GM12878 (cell line): Measurements from ENCODE around the gene AGAP3. TPM values are rescaled to one million over a fixed set of nuclear protein-coding genes. Genes with fewer than 3 reads are reported as not detected.

Experiments
- ATAC-seq: fragments of 200-7000 bp; cut with Tn5 transposase; 3 replicates; pipeline ENCODE4 v1.9.1; 2020; ENCODE audit warnings: mild to moderate bottlenecking, moderate library complexity
- BruUV-seq: library from RNA; stranded (reverse); fragments of 400-500 nt; replicated peaks from 2 replicates; lab custom pipeline; 2021; lab: Mats Ljungman, UMichigan
- CTCF ChIA-PET: fragments of 300-600 bp; sonication (Branson Sonifier 250); formaldehyde crosslinking; extraction: SDS; loops from one replicate; lab custom pipeline; 2021; ENCODE audit warnings: inconsistent platforms; lab: Yijun Ruan, JAX
- POLR2A ChIA-PET: fragments of 350-600 bp; formaldehyde crosslinking; extraction: SDS; loops from one replicate; lab custom pipeline; 2021; ENCODE audit warnings: inconsistent platforms; lab: Charles Lee
- RAD21 ChIA-PET: fragments of 300-600 bp; sonication (Branson Sonifier 250); formaldehyde crosslinking; loops from one replicate; lab custom pipeline; 2023; ENCODE audit warnings: antibody characterized with exemption; ENCODE audit not compliant: unreplicated experiment; lab: Charles Lee
- SMC1A ChIA-PET: fragments of 300-600 bp; sonication (Branson Sonifier 250); formaldehyde crosslinking; loops from one replicate; lab custom pipeline; 2023; ENCODE audit not compliant: unreplicated experiment, uncharacterized antibody; lab: Charles Lee
- DNase-seq: peaks from one replicate; pipeline ENCODE4 v3.0.0-alpha.2; 2011; ENCODE audit warnings: low read depth, low spot score
- FAIRE-seq: peaks from 3 replicates; lab custom pipeline; 2011; peaks lifted over from hg19 to GRCh38; lab: Jason Lieb, UNC
- H2AFZ ChIP-seq: 2 replicates; pipeline ENCODE4 v1.6.0; 2011; ENCODE audit warnings: low read depth, low read length, control low read depth; ENCODE audit not compliant: control insufficient read depth
- H3K27ac ChIP-seq: 2 replicates; pipeline ENCODE4 v1.5.1; 2011; ENCODE audit warnings: control low read depth; ENCODE audit not compliant: control insufficient read depth, insufficient read depth
- H3K27me3 ChIP-seq, 2 experiments: replicated peaks in 1 of 2; 2 replicates each; pipeline versions ENCODE4 v1.6.0 to v1.6.1; 2011; ENCODE audit warnings: low read length in 1 of 2; ENCODE audit not compliant: control insufficient read depth in 2 of 2, insufficient read depth in 2 of 2
- H3K36me3 ChIP-seq, 2 experiments: 2 replicates each; pipeline ENCODE4 v1.5.1; 2011; ENCODE audit warnings: low read length in 1 of 2; ENCODE audit not compliant: control insufficient read depth in 2 of 2, insufficient read depth in 2 of 2
- H3K4me1 ChIP-seq: 2 replicates; pipeline ENCODE4 v1.6.1; 2011; ENCODE audit warnings: mild to moderate bottlenecking, low read length, moderate library complexity, mixed read lengths; ENCODE audit not compliant: control insufficient read depth, insufficient read depth
- H3K4me2 ChIP-seq: 2 replicates; pipeline ENCODE4 v1.6.0; 2011; ENCODE audit warnings: control low read depth; ENCODE audit not compliant: control insufficient read depth, insufficient read depth
- H3K4me3 ChIP-seq: fragments of 200-600 bp; sonication (generic); 2 replicates; pipeline ENCODE4 v1.5.1; 2016
- H3K79me2 ChIP-seq: 2 replicates; pipeline ENCODE4 v1.6.0; 2011; ENCODE audit warnings: low read length; ENCODE audit not compliant: control insufficient read depth, insufficient read depth
- H3K9ac ChIP-seq: 2 replicates; pipeline ENCODE4 v1.8.0; 2011; ENCODE audit warnings: low read length, control low read depth, mixed read lengths; ENCODE audit not compliant: control insufficient read depth, insufficient read depth
- H3K9me3 ChIP-seq: replicated peaks from 3 replicates; pipeline ENCODE4 v1.5.1; 2011; ENCODE audit warnings: mild to moderate bottlenecking, low read length; ENCODE audit not compliant: control insufficient read depth, insufficient read depth
- H4K20me1 ChIP-seq: 2 replicates; pipeline ENCODE4 v1.6.0; 2011; ENCODE audit not compliant: control insufficient read depth, insufficient read depth
- RAD21 ChIP-seq: IDR thresholded peaks from 2 replicates; pipeline ENCODE4 v1.6.1; 2011; ENCODE audit warnings: mild to moderate bottlenecking, low read depth, low read length, moderate library complexity; ENCODE audit not compliant: insufficient read depth
- WGBS: methylation state at CpG from one replicate; pipeline ENCODE4 v1.1.6; 2016; ENCODE audit warnings: low lambda C conversion rate; ENCODE audit not compliant: insufficient replicate concordance, insufficient coverage; ENCODE audit errors: missing lambda C conversion rate; 5-methylcytosine and 5-hydroxymethylcytosine counted together
- in situ Hi-C: fragments of 300-500 bp; cut with MboI; formaldehyde crosslinking; loops from 9 replicates; pipeline ENCODE4 v1.14.3; 2018; ENCODE audit warnings: mixed read lengths
- intact Hi-C: fragments of 100-400 bp; cut with micrococcal nuclease; formaldehyde crosslinking; loops from one replicate; pipeline ENCODE4 v1.14.2; 2022; ENCODE audit not compliant: unreplicated experiment
- polyA plus RNA-seq, 11 experiments: library from polyadenylated mRNA; depleted of rRNA in 4 of 11; unstranded in 6 of 11; stranded (reverse) in 5 of 11; fragments of >200 nt; fragmentation: Nextera tagmentation in 4 of 11; fragmentation: Illumina TruSeq in 1 of 11; extraction: Ambion mirVana in 4 of 11; extraction: Trizol in 1 of 11; gene quantifications; 1 replicate in 1 of 11; 2 replicates in 10 of 11; pipeline versions ENCODE4 v1.2.1 to v1.2.3, GENCODE V29; 2011 to 2016; ENCODE audit warnings: inconsistent platforms in 2 of 11, missing spikeins in 2 of 11, low read depth in 1 of 11
- total RNA-seq, 4 experiments: library from RNA; depleted of rRNA in 3 of 4; stranded (reverse); fragments of >200 nt in 3 of 4; fragmentation: Illumina TruSeq in 1 of 4; extraction: Trizol in 1 of 4; gene quantifications; 2 replicates each; pipeline versions ENCODE4 v1.2.1 to v1.2.3, GENCODE V29; 2013 to 2021
- TF ChIP-seq, protein P1 (sequence below): fragments of 450-650 bp; conservative IDR thresholded peaks from 2 replicates; pipeline ENCODE4 v1.6.1; 2017; ENCODE audit warnings: mild to moderate bottlenecking, moderate library complexity

The AGAP3 gene
- total and polyA plus RNA-seq, 10 of the 15 experiments (the other 5 are each of a cell fraction or from before 2014, with no cell fraction given) = 1.8 to 68.1 (median 15.7) TPM

DNA sequence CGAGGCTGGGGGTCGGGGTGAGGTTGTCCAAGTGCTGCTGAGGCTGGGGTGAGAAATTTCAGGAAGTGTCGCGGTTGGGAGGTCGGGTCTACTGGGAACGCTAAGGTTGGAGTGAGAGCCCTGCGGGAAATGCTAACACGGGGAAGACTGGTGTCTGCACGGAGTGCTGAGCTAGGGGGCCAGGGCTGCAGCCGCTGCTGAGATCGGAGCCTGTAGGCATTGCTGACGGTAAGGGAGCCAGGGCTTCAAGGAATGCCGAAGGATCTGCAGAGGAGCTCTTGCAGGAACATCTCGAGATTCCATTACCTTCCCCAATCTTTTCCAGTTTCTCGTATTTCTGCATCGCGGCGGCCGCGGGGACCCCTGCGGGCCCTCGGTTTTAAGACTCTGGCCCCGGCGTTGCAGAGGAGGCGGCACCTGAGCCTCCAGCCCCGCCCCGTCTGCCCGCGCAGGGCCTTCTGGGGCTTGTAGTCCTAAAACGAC lies 28.7 kb upstream of the AGAP3 start, which contains the start of gene CDK5:
Gene CDK5 (minus strand): TSS at position 392 of the 483 bp plus-strand sequence. CDS start 49 bp downstream, at position 343.
- SMC1A ChIA-PET = no interaction called here
- ATAC-seq = peak; percentile 9
- Histone ChIP-seq H2AFZ (peak within 1 kb of the TSS; percentile 94), H3K36me3 (no peaks in the 10 kb centered on the region), H3K4me2 (peak within 1 kb of the TSS; percentile 98), H3K79me2 (peaks cover 21% of the 10 kb centered on the region), H3K4me3 (peak within 1 kb of the TSS; percentile 99), H3K9me3 (no peaks in the 10 kb centered on the region), H3K4me1 (peaks cover 24% of the 10 kb centered on the region), H4K20me1 (no peaks in the 10 kb centered on the region), H3K27me3 (no peaks in the 10 kb centered on the region), H3K27ac (peak within 1 kb of the TSS; percentile 88), H3K9ac (peak within 1 kb of the TSS; percentile 86)
- no TSS peak for BruUV-seq
- CTCF ChIA-PET = interaction anchor here (1.0 kb wide), 1 partner anchor 29 kb away, joined by 3 read pairs; the partner anchor contains the start of gene ABCB8
- POLR2A ChIA-PET = interaction anchor here (1.3 kb wide), 1 partner anchor 28 kb away, joined by 7 read pairs; the partner anchor contains the start of gene AGAP3
- DNase-seq = no peak
- in situ Hi-C loops (no loop called here), intact Hi-C loops (no loop called here)
- no peak for TF ChIP-seq RAD21
- TF ChIP-seq, protein P1, sequence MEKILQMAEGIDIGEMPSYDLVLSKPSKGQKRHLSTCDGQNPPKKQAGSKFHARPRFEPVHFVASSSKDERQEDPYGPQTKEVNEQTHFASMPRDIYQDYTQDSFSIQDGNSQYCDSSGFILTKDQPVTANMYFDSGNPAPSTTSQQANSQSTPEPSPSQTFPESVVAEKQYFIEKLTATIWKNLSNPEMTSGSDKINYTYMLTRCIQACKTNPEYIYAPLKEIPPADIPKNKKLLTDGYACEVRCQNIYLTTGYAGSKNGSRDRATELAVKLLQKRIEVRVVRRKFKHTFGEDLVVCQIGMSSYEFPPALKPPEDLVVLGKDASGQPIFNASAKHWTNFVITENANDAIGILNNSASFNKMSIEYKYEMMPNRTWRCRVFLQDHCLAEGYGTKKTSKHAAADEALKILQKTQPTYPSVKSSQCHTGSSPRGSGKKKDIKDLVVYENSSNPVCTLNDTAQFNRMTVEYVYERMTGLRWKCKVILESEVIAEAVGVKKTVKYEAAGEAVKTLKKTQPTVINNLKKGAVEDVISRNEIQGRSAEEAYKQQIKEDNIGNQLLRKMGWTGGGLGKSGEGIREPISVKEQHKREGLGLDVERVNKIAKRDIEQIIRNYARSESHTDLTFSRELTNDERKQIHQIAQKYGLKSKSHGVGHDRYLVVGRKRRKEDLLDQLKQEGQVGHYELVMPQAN = peak; percentile 30; the same call in 1 of the 2 replicates
- WGBS = under 1% methylated on average over 30 of the region's 30 CpGs
- RAD21 ChIA-PET = no interaction called here
- FAIRE-seq = no peak
